Erythroblast (primary cell): ENCODE results near the gene C11orf97.

Source experiments
- GATA1 ChIP-seq: IDR thresholded peaks from 2 replicates; pipeline ENCODE4 v1.6.1; 2011; ENCODE audit warnings: low read depth, mild to moderate bottlenecking, control low read depth, low read length, moderate library complexity
- POLR2A ChIP-seq: IDR thresholded peaks from 2 replicates; pipeline ENCODE4 v1.6.1; 2011; ENCODE audit warnings: mild to moderate bottlenecking, low read length

DNA sequence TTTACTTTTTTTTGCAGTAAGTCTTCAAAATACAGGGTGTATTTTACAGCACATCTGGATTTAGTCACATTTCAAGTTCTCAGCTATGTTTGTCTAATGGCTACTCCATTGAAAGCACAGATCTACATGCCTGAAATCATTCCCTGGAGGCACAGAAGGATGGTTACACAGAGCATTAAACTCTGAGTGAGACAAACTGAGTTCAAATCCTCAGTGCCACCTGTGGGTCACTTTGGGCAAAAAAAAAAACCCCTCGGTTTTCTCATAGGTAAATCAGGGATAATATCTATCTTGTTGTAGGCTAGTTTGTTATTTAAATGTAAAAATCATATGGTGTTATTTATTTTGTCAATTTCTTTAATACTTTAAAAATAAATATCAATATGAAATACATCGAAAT lies 10.7 kb upstream of the C11orf97 start:
- TF ChIP-seq POLR2A = no peak
- TF ChIP-seq GATA1 = no peak
